HTERT RPE-1 (cell line): ENCODE measurements around the gene FBXO41.

ENCODE experiments used
- in situ Hi-C: fragments of 300-500 bp; cut with MboI; formaldehyde crosslinking; loops from 4 replicates; pipeline ENCODE4 v1.14.3; 2020; ENCODE audit warnings: low sequenced_read_pairs

The FBXO41 gene

DNA sequence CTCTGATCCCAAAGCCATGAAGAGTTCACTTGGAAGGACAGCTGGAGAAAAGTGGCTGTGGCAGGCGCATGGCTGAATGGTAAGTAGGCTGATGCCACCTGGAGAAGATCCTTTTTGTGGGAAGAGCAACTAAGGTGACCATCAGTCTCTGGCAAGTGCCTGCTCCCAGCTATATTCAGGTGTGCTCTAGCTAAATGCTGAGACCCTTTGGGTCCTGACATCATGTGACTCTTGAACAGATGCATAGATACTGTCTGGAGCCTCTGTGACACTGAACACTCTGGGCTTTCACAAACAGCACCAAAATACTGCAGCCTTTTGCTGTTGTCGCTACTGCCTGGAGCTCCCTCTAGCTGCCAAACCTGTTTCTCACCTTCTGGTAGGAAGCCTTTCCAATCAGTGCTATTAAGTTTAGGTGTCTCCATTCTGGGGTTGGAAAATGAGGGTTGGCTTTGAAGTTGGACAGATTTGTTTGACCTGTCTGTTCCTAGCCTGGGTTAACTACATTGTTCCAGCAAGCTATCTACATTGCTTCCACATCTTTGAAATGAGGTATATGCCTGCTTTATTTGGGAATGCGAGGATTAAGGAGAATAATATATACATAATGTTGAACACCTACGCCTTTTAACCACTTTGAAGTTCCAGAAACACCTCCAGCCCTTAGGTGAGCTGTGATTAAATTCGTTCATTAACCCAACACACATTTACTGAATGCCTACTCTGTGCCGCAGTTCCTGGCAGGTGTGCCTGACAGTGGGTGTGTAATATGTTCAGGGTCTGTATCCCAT, 6.0 kb upstream of the FBXO41 start:
- in situ Hi-C loops, result no loop called here

DNA sequence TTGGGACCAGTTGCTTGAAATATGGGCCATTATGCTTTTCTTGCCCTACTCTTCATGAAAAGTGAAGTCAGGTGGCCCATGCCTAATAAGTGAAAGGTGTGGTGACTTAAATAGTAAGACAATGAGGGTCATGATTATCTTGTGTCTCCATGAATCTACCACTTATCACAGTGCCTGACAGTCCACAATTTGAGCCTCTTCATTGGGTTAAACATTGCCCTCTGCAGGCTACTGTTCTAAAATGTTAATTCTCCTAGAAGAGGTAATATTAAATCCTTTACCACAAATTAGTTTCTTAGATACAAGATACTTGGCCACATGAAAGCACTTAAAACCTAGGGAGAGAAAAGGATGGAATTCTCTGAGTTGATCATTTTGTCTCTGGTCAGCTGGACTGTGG, 5.0 kb upstream of the FBXO41 start:
- in situ Hi-C loops, result no loop called here

DNA sequence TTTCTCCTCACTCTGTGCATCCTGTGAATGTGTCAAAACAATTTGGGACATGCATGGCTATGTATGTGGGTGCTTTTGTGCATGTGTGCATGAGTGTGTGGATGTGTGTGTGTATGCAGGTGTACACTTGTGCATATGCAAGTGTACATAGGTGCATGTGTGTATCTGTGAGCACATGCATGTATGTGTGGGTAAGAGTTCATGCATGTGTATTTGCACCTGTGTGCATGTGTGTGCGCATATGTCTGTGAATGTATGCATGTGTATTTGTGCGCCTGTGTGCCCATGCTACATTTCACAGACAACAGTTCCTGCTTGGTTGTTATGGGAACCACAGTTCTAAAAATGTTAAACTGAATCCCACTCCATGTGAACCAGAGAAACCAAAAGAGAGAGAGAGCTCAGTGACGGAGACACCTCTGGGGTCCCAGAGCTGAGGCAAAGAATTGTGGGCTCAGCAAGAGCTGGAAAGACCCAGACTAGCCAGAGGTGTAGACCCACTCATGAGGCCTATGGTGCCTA, 1.9 kb upstream of the FBXO41 start:
- in situ Hi-C loops, result no loop called here

DNA sequence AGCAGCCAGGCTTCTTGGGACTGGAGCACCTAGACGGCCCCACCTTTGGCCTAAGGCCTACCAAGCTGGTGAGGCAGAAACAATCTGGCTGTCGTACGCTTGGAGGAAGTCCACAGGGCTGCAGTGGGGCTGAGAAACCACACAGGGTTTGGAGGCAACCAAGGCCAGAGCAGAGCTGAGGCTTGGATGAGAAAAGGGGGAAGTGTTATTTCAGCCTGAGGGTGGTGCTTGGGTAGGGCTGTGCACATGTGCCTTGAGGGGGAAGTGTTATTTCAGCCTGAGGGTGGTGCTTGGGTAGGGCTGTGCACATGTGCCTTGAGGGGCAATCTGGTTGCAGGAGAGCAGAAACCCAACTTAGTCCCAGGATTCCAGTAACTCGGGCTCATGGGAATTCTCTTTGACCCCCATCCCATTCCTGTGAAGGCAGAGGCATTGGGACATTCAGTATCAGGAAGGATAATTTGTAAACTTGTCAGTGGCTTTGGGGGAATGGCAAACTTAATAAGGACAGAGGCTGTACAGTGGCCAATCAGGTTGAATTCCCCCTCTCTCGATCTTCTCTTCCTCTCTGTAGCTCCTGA, 971 bp upstream of the FBXO41 start:
- in situ Hi-C loops, result no loop called here

DNA sequence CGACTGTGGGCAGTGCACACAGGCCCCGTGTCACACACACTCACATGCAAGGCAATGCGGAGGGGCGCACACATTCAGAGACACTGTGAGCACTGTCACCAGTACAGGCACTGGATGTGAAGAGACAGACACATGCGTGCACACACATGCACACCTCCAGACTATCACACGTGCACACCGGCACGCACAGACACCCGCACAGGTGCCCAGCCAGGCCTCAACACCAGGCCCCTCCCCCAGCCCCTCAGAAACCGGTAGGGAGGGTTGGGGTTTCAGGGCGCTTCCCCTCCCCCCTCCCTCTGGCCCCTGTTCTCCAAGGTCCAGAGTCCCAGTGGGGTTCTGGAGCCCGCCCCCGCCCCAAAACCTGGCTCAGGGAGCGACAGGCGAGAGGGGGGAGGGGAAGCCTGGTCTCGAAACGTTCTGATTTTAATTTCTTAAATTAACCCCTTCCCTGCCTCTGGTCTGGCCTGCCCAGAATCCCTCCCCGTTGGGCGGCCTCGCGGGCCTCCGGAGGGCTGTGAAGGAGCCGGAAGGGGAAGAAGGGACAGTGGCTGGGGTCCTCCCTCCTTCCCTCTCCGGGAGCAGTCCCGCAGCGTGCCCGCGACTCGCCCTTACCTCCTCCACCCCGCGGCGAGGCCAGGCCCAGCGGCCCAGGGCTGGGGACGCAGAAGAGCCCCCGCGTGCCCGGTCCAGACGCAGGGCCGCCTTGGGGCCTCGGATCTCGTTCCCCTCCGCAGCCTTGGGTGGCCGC, 558 bp downstream of the FBXO41 start:
- in situ Hi-C loops, result no loop called here

GRCh38 chr2:73282924-73283544, 1.2 kb downstream of the FBXO41 start:
- in situ Hi-C loops, result no loop called here

GRCh38 chr2:73281244-73281643, 3.0 kb downstream of the FBXO41 start:
- in situ Hi-C loops, result no loop called here

DNA sequence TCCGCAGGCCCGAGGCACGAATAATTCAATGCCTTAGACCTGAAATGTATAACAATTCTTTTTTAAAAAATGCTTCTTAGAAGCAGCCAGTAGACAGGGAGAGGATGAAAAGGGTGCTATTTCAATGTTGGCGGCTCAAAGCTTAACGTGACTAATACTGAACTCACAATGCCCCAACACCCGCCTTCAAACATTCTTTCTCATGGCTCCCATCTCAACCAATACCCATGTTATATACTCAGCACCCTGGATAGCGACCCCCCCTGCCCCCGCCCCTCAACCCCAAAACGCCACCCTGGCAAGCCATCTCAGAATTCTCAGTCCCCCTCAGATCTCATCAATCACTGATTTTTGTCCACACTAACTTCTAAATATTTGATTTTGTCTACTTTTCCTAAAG, 4.4 kb downstream of the FBXO41 start:
- in situ Hi-C loops, result no loop called here

DNA sequence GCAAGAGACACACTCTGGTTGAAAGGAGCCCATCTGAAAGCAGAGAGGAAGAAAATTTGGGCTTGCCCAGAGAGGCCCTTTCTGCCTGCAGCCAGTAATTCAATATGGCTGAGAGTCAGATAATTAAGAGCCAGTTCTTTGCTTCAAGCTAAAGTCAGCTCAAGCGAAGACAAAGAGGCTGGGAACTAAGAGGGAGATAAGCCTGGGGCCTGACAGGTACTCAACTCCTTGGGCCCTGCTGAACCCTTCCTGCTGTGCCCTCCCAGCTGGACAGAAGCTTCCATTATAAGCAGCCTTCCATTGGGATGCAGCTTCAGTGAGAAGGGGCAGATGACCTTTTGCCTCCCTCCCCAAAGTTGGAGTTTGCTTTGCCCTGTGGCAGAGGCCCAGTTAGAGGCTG, 12.0 kb downstream of the FBXO41 start:
- in situ Hi-C loops, result no loop called here

- in situ Hi-C loops, result no loop called here
Measured at GRCh38 chr2:73269686-73270465, 14.4 kb downstream of the FBXO41 start.

- in situ Hi-C loops, result no loop called here
Measured at GRCh38 chr2:73268830-73269685, 15.2 kb downstream of the FBXO41 start.

GRCh38 chr2:73268366-73268829, 15.9 kb downstream of the FBXO41 start:
- in situ Hi-C loops, result no loop called here

GRCh38 chr2:73267008-73267407, 17.3 kb downstream of the FBXO41 start:
- in situ Hi-C loops, result no loop called here

GRCh38 chr2:73266061-73266901, 18.0 kb downstream of the FBXO41 start:
- in situ Hi-C loops, result no loop called here

DNA sequence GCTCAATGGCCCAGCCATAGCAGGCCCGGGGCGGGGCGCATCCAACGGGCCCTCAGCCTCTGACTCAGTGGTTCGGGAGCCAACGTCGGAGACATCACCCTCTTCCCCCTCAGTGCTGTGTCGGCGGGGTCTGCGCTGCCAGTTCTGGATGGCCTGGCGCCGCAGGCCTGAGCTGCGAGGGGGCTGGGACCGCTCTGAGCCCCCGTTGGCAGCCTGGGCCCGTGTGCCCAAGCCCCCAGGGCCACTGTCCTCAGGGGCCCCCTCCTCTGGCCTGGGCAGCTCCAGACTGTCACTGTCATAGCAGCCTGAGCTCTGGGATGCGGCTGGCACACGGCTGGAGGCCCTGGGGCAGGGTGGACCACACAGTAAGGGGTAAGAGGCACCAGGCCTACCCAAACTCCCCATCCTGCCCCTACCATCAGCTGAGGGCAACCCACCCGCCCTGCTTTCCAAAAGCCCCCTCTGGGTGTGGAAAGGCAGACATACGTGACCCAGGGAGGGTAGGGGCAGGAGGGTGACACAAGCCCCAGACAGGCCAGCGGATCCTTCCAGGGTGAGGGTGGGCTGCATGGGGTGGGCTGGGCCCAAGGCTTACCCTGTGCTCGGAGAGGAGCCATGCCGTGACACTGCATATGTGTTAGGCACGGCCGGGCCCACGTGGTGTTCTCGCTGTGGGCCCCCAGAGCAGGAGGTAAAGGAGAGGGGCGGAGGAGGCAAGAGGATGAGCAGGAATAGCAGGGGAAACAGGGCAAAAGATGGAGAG, 18.8 kb downstream of the FBXO41 start:
- in situ Hi-C loops, result no loop called here

GRCh38 chr2:73264783-73265182, 19.5 kb downstream of the FBXO41 start:
- in situ Hi-C loops, result no loop called here

DNA sequence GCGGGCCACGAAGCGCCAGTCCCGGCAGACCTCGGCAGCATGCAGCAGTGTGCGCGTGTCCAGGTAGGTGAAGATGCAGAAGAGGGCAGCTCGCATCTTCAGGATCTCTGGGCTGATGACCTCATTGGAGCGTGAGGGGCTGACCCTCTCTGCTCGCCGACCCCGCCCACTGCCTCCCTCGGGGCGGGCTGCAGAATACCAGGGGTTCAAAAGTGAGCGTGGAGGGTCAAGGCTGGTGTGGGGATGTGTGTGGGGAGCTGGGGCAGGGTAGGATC, 20.0 kb downstream of the FBXO41 start:
- in situ Hi-C loops, result no loop called here
